ENCODE data around the gene LILRA1. TPM values are rescaled to one million over a fixed set of nuclear protein-coding genes. Genes with fewer than 3 reads are reported as not detected.

The LILRA1 gene
- total RNA-seq, 1 experiment from 2014 or later = not detected

DNA sequence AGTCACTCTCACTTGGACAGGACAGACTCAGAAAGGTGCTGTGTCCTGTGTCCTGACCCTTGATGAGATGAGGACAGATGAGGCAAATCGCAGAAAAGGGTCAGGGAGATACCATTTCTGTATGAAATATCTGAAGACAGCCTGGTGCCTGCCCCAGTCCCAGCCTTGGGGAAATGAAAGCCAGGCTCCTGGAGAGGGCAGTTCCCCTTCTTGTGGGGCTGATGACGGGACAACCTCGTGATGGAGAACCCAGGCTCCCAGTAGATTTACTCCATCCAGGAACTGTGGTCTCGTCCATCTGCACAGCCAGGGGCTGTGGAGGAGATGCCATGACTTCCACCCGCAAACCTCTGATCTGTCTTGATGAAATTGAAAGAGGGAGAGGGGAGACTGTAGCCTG, 50.6 kb downstream of the LILRA1 start:
- no peak for ATAC-seq
- Histone ChIP-seq H3K4me2 (ENCODE audit: low read length) (no peak overlapping the region), H3K36me3 (ENCODE audit: control insufficient read depth in 1 of 2, insufficient read depth in 2 of 2, low read length in 2 of 2) (no peaks in the 10 kb centered on the region), H3K9me2 (ENCODE audit: insufficient read depth) (no peaks in the 10 kb centered on the region), H3K4me3 (replicated peaks in 1 of 2; ENCODE audit: low read depth in 1 of 2, low read length in 2 of 2) (no peak overlapping the region), H3K9ac (ENCODE audit: low read length) (no peak overlapping the region), H2AFZ (ENCODE audit: low read depth, low read length, poor library complexity, severe bottlenecking) (no peak overlapping the region), H3K9me3 (ENCODE audit: control insufficient read depth in 1 of 2, insufficient read depth in 1 of 2, low read depth in 1 of 2, low read length in 2 of 2) (no peaks in the 10 kb centered on the region), H4K20me1 (ENCODE audit: insufficient read depth) (no peaks in the 10 kb centered on the region), H3K27ac (ENCODE audit: low read depth, low read length) (no peak overlapping the region), H3K79me2 (ENCODE audit: insufficient read depth, low read length) (no peaks in the 10 kb centered on the region), H3K4me1 (ENCODE audit: control insufficient read depth in 1 of 2, insufficient read depth in 2 of 2, low read length in 2 of 2) (no peaks in the 10 kb centered on the region), H3K27me3 (ENCODE audit: insufficient read depth, low read length) (peaks cover 32% of the 10 kb centered on the region)
- intact Hi-C loops (cut with micrococcal nuclease) = no loop called here
- TF ChIP-seq EGR1 (IDR thresholded peaks at IDR 0.05; ENCODE audit: low read depth) (no peak), TCF7L2 (IDR thresholded peaks at IDR 0.05; ENCODE audit: borderline replicate concordance, extremely low read depth, insufficient read depth, insufficient read length) (no peak), POLR2AphosphoS5 (IDR thresholded peaks at IDR 0.05; ENCODE audit: low read depth, low read length) (no peak), ZFX (IDR thresholded peaks at IDR 0.05) (no peak), FOSL1 (IDR thresholded peaks at IDR 0.05; ENCODE audit: low read depth) (no peak), ZNF274 (IDR thresholded peaks at IDR 0.05; ENCODE audit: low read depth, low read length) (no peak), EZH2 (IDR thresholded peaks at IDR 0.05) (no peak), SRF (IDR thresholded peaks at IDR 0.05; ENCODE audit: low read depth) (no peak), ELF1 (IDR thresholded peaks at IDR 0.05; ENCODE audit: borderline replicate concordance, low read depth) (no peak), CBX3 (IDR thresholded peaks at IDR 0.05; ENCODE audit: low read depth) (no peak), EZH2phosphoT487 (IDR thresholded peaks at IDR 0.05; ENCODE audit: borderline replicate concordance) (no peak)
- TF ChIP-seq, protein P1, sequence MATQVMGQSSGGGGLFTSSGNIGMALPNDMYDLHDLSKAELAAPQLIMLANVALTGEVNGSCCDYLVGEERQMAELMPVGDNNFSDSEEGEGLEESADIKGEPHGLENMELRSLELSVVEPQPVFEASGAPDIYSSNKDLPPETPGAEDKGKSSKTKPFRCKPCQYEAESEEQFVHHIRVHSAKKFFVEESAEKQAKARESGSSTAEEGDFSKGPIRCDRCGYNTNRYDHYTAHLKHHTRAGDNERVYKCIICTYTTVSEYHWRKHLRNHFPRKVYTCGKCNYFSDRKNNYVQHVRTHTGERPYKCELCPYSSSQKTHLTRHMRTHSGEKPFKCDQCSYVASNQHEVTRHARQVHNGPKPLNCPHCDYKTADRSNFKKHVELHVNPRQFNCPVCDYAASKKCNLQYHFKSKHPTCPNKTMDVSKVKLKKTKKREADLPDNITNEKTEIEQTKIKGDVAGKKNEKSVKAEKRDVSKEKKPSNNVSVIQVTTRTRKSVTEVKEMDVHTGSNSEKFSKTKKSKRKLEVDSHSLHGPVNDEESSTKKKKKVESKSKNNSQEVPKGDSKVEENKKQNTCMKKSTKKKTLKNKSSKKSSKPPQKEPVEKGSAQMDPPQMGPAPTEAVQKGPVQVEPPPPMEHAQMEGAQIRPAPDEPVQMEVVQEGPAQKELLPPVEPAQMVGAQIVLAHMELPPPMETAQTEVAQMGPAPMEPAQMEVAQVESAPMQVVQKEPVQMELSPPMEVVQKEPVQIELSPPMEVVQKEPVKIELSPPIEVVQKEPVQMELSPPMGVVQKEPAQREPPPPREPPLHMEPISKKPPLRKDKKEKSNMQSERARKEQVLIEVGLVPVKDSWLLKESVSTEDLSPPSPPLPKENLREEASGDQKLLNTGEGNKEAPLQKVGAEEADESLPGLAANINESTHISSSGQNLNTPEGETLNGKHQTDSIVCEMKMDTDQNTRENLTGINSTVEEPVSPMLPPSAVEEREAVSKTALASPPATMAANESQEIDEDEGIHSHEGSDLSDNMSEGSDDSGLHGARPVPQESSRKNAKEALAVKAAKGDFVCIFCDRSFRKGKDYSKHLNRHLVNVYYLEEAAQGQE (IDR thresholded peaks at IDR 0.05; ENCODE audit: low read depth) = no peak
- ChIA-PET CTCF (no interaction called here), POLR2A (no interaction called here), RAD21 (ENCODE audit: low non-redundant PET in 1 of 2, low total read pairs in 2 of 2, uncharacterized antibody in 2 of 2, unreplicated experiment in 2 of 2) (no interaction called here)
- no peak for DNase-seq (ENCODE audit: low read depth, low spot score)
- no TSS peak for BruUV-seq (replicated peaks)
